Brain pericyte (primary cell): ENCODE results near the gene STOML1.
"Not testable (repeated sequence)": the region's sequence is repeated elsewhere in the genome, so short reads cannot be mapped to it uniquely, and the experiment has no call there.

Experiments
- DNase-seq: peaks from one replicate; pipeline ENCODE4 v3.0.0-alpha.2; 2012; ENCODE audit warnings: low read depth, low spot score

STOML1 gene

GRCh38 chr15:73946795-73947370 is 45.2 kb downstream of the STOML1 start:
- no peak for DNase-seq

GRCh38 chr15:73946046-73946721 is 45.9 kb downstream of the STOML1 start:
- no peak for DNase-seq

- no peak for DNase-seq
Observed at GRCh38 chr15:73945130-73945508, 47.0 kb downstream of the STOML1 start.

GRCh38 chr15:73944161-73945129 is 47.6 kb downstream of the STOML1 start:
- no peak for DNase-seq

- DNase-seq, result no peak
Observed at GRCh38 chr15:73942751-73943270, 49.3 kb downstream of the STOML1 start.

GRCh38 chr15:73941871-73942635 is 50.0 kb downstream of the STOML1 start:
- no peak for DNase-seq

- no peak for DNase-seq
Observed at GRCh38 chr15:73941449-73941848, 50.6 kb downstream of the STOML1 start.

- DNase-seq, result no peak
Observed at GRCh38 chr15:73941044-73941443, 51.1 kb downstream of the STOML1 start.

GRCh38 chr15:73940061-73940981 is 51.8 kb downstream of the STOML1 start:
- no peak for DNase-seq

- DNase-seq, result no peak
Observed at GRCh38 chr15:73939138-73939537, 53.0 kb downstream of the STOML1 start.

GRCh38 chr15:73938516-73938915 is 53.6 kb downstream of the STOML1 start:
- DNase-seq, result not testable (repeated sequence)

- no peak for DNase-seq
Observed at GRCh38 chr15:73937726-73938125, 54.4 kb downstream of the STOML1 start.

GRCh38 chr15:73937296-73937695 is 54.8 kb downstream of the STOML1 start:
- DNase-seq, result no peak

GRCh38 chr15:73936588-73937290 is 55.4 kb downstream of the STOML1 start:
- no peak for DNase-seq

GRCh38 chr15:73936181-73936580 is 55.9 kb downstream of the STOML1 start:
- DNase-seq, result no peak

- DNase-seq, result no peak
Observed at GRCh38 chr15:73935547-73935946, 56.5 kb downstream of the STOML1 start.

GRCh38 chr15:73934281-73934680 is 57.8 kb downstream of the STOML1 start:
- DNase-seq, result no peak

GRCh38 chr15:73932381-73933191 is 59.5 kb downstream of the STOML1 start:
- DNase-seq, result no peak

- DNase-seq, result no peak
Observed at GRCh38 chr15:73931441-73931840, 60.7 kb downstream of the STOML1 start.
